Mucosa of descending colon (tissue), 3 donors: Measurements from ENCODE around the gene COX4I1. TPM values are rescaled to one million over a fixed set of nuclear protein-coding genes. Genes with fewer than 3 reads are reported as not detected.
A peak's percentile ranks its signal among the peaks of the same experiment; 100 is the strongest.

ENCODE experiments used
- ATAC-seq: fragments of 200-7000 bp; cut with Tn5 transposase; one replicate; pipeline ENCODE4 v1.9.1; 2020; ENCODE audit warnings: mild to moderate bottlenecking, moderate library complexity
- DNase-seq, 3 donors: peaks; one replicate each; pipeline ENCODE4 v3.0.0-alpha.2; 2020
- H3K36me3 ChIP-seq: fragments of 200-600 bp; one replicate; pipeline ENCODE4 v1.8.0; 2021; ENCODE audit warnings: low read depth, mild to moderate bottlenecking
- H3K4me1 ChIP-seq: fragments of 200-600 bp; one replicate; pipeline ENCODE4 v1.8.0; 2021; ENCODE audit warnings: low read depth, mild to moderate bottlenecking
- H3K4me3 ChIP-seq: fragments of 200-600 bp; one replicate; pipeline ENCODE4 v1.8.0; 2021; ENCODE audit warnings: mild to moderate bottlenecking
- H3K9me3 ChIP-seq: fragments of 200-600 bp; one replicate; pipeline ENCODE4 v1.8.0; 2021; ENCODE audit warnings: mild to moderate bottlenecking
- intact Hi-C, 2 donors: fragments of 100-400 bp; cut with DNase I in 1 of 2; cut with micrococcal nuclease in 1 of 2; formaldehyde crosslinking; loops; one replicate each; pipeline versions ENCODE4 v1.11.0 to v1.11.1; 2022; cut with DNase I, micrococcal nuclease
- total RNA-seq, 3 donors: library from RNA; stranded (reverse); fragmentation: NEBNext Ultra II Directional in 2 of 3; extraction: Animal tissue kit (Norgen Biotek cat#: 25700) in 2 of 3; gene quantifications; one replicate each; pipeline versions ENCODE4 v1.2.1 to v1.2.4, GENCODE V29; 2021 to 2023
- TF ChIP-seq, protein P1 (sequence below): fragments of 200-600 bp; IDR thresholded peaks from one replicate; pipeline ENCODE4 v1.8.0; 2022; ENCODE audit warnings: antibody characterized with exemption, mild to moderate bottlenecking
- donor health status: DM: no; HTN: no; CAD: no; lungs with moderate emphysema.
- donor health status: DM: no; HTN: no; CAD: no.
- donor health status: DM: no; HTN: yes; CAD: no.

COX4I1 gene
- total RNA-seq, 3 donors from 2014 or later = 793 to 1,140 (median 1,020) TPM

DNA sequence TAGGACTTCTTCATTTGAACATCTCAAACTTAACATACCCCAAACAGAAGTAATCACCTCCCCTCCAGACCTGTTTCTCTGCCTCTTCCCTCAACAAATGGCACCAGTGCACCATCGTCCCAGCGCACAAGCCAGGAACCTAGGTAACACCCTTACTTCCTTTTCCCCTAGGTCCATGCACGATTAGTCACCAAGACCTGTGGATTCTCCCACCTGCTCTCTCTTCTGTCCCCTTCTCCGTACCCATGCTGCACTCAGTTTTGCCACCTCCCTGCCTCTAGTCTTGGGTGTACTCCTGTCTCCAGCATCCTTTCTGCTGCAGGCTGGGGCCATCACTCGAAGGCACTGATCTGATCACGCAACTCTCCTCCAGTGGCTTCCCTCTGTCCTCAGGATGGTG lies 3.3 kb upstream of the COX4I1 start:
- ATAC-seq = no peak
- no peak overlapping the region for H3K4me3 ChIP-seq

DNA sequence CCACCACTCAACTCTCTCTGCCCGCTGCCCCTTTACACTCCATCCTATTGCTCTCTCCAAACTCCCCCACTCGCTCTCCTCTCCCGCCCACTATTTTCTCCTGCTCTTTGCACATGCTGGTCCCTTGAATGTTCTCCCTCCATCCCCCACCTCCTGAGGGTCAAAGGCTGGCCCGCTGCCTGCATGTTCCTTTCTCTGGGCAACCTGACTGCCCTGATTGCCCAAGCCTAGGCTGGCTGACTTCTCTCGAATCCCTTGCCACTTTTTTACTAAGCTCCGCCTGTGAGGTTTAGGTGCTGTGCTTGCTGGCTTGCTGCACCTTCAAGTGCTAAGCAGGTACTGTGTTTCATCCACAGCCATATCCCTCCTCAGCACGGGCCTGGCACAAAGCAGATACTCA lies 2.9 kb upstream of the COX4I1 start:
- H3K4me1 ChIP-seq = peaks cover 23% of the 10 kb centered on the region
- TF ChIP-seq, protein P1, sequence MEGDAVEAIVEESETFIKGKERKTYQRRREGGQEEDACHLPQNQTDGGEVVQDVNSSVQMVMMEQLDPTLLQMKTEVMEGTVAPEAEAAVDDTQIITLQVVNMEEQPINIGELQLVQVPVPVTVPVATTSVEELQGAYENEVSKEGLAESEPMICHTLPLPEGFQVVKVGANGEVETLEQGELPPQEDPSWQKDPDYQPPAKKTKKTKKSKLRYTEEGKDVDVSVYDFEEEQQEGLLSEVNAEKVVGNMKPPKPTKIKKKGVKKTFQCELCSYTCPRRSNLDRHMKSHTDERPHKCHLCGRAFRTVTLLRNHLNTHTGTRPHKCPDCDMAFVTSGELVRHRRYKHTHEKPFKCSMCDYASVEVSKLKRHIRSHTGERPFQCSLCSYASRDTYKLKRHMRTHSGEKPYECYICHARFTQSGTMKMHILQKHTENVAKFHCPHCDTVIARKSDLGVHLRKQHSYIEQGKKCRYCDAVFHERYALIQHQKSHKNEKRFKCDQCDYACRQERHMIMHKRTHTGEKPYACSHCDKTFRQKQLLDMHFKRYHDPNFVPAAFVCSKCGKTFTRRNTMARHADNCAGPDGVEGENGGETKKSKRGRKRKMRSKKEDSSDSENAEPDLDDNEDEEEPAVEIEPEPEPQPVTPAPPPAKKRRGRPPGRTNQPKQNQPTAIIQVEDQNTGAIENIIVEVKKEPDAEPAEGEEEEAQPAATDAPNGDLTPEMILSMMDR = no peak
- no peaks in the 10 kb centered on the region for H3K9me3 ChIP-seq
- no peak for DNase-seq
- no peak for ATAC-seq
- intact Hi-C loops = no loop called here
- no peak overlapping the region for H3K4me3 ChIP-seq
- no peaks in the 10 kb centered on the region for H3K36me3 ChIP-seq

More for the DNA sequence above, 3.3 kb upstream of the COX4I1 start:
- TF ChIP-seq, protein P1 = no peak
- peaks cover 21% of the 10 kb centered on the region for H3K4me1 ChIP-seq
- H3K36me3 ChIP-seq = no peaks in the 10 kb centered on the region
- no peaks in the 10 kb centered on the region for H3K9me3 ChIP-seq
- DNase-seq = no peak
- intact Hi-C loops = no loop called here

DNA sequence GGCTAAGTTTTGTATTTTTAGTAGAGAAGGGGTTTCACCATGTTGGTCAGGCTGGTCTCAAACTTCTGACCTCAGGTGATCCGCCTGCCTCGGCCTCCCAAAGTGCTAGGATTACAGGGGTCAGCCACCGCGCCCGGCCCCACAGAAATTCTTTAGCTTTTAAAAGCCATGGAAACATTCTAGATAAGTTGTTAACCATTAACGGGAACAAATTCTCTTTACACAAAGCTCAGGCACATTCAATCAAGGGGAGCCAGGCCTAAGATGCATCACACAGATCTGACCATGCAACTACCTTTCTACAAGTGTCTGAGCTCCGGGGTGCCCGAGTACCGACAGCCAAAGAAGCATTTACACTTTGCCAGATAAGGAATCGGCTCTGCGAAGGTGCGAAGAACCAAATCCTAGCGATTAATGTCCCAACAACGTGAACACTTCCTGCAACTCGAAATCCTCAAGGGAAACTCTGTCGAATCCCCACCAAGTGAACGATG lies 1.2 kb upstream of the COX4I1 start:
- peak in 1 of 3 donors; percentile 8 for DNase-seq
- no peak for ATAC-seq
- Histone ChIP-seq H3K9me3 (no peaks in the 10 kb centered on the region), H3K4me1 (peaks cover 23% of the 10 kb centered on the region), H3K36me3 (no peaks in the 10 kb centered on the region), H3K4me3 (peak overlapping the region; percentile 98)
- TF ChIP-seq, protein P1 = no peak
- intact Hi-C loops = no loop called here

- H3K36me3 ChIP-seq = no peaks in the 10 kb centered on the region
- peak overlapping the region; percentile 98 for H3K4me3 ChIP-seq
- DNase-seq (peak; percentile 22 to 71 (median 64)), ATAC-seq (peak; percentile 40)
- H3K4me1 ChIP-seq = peaks cover 23% of the 10 kb centered on the region
- intact Hi-C loops = no loop called here
- no peaks in the 10 kb centered on the region for H3K9me3 ChIP-seq
- TF ChIP-seq, protein P1 = no peak
Measured at GRCh38 chr16:85798901-85799496, 496 bp upstream of the COX4I1 start.

- H3K36me3 ChIP-seq = peaks cover 5% of the 10 kb centered on the region
- peaks cover 23% of the 10 kb centered on the region for H3K4me1 ChIP-seq
- peak overlapping the region; percentile 98 for H3K4me3 ChIP-seq
- intact Hi-C loops = no loop called here
- TF ChIP-seq, protein P1 = no peak
- H3K9me3 ChIP-seq = no peaks in the 10 kb centered on the region
- ATAC-seq (no peak), DNase-seq (no peak)
Measured at GRCh38 chr16:85800321-85800669, 800 bp downstream of the COX4I1 start.
